Measurements from ENCODE around the gene WDR11. TPM values are rescaled to one million over a fixed set of nuclear protein-coding genes. Genes with fewer than 3 reads are reported as not detected.

Gene WDR11
- total RNA-seq, 2 donors from 2014 or later, result 79.6 to 96.1 TPM

- H3K4me3 Mint-ChIP-seq, result no peak overlapping the region
- peaks cover 4% of the 10 kb centered on the region for H3K27me3 ChIP-seq (ENCODE audit: control insufficient read depth, insufficient read depth, low read length, poor library complexity, severe bottlenecking)
- H3K4me1 ChIP-seq (ENCODE audit: control insufficient read depth, insufficient read depth, low read length), result no peaks in the 10 kb centered on the region
- H3K4me1 Mint-ChIP-seq, result peaks cover 9% of the 10 kb centered on the region
- H3K4me3 ChIP-seq (ENCODE audit: low read length), result no peak overlapping the region
- peaks cover 24% of the 10 kb centered on the region for H3K27me3 Mint-ChIP-seq (ENCODE audit: insufficient read depth)
- DNase-seq, result no peak
- no peaks in the 10 kb centered on the region for H3K36me3 ChIP-seq (ENCODE audit: control insufficient read depth, insufficient read depth, low read length)
- no peak overlapping the region for H3K27ac ChIP-seq (ENCODE audit: low read depth, low read length)
- H3K9ac ChIP-seq (ENCODE audit: extremely low read depth, low read length, poor library complexity, severe bottlenecking), result no peak overlapping the region
- peaks cover 1% of the 10 kb centered on the region for H3K9me3 Mint-ChIP-seq
- no peaks in the 10 kb centered on the region for H3K9me3 ChIP-seq (ENCODE audit: control insufficient read depth, low read length)
- H3K27ac Mint-ChIP-seq, result no peak overlapping the region
- no peak for TF ChIP-seq CTCF (conservative IDR thresholded peaks at IDR 0.05)
- no peaks in the 10 kb centered on the region for H3K36me3 Mint-ChIP-seq (ENCODE audit: low read depth)
- 90 to 100% methylated on average over 2 to 6 of the region's 6 CpGs for WGBS, 2 experiments (ENCODE audit: insufficient coverage in 1 of 2, insufficient read length in 1 of 2)
Measured at GRCh38 chr10:120943542-120943941, 92.4 kb downstream of the WDR11 start.

GRCh38 chr10:120944586-120945125 lies 93.5 kb downstream of the WDR11 start:
- Histone ChIP-seq H3K9ac (ENCODE audit: extremely low read depth, low read length, poor library complexity, severe bottlenecking) (no peak overlapping the region), H3K27ac (ENCODE audit: low read depth, low read length) (no peak overlapping the region), H3K4me3 (ENCODE audit: low read length) (no peak overlapping the region), H3K4me1 (ENCODE audit: control insufficient read depth, insufficient read depth, low read length) (peaks cover 3% of the 10 kb centered on the region), H3K36me3 (ENCODE audit: control insufficient read depth, insufficient read depth, low read length) (no peaks in the 10 kb centered on the region), H3K27me3 (ENCODE audit: control insufficient read depth, insufficient read depth, low read length, poor library complexity, severe bottlenecking) (peaks cover 11% of the 10 kb centered on the region), H3K9me3 (ENCODE audit: control insufficient read depth, low read length) (no peaks in the 10 kb centered on the region)
- no peak overlapping the region for H3K4me3 Mint-ChIP-seq
- H3K36me3 Mint-ChIP-seq (ENCODE audit: low read depth), result no peaks in the 10 kb centered on the region
- H3K27ac Mint-ChIP-seq, result no peak overlapping the region
- WGBS, 2 experiments (ENCODE audit: insufficient coverage in 1 of 2, insufficient read length in 1 of 2), result 89 to 100% methylated on average over 3 to 4 of the region's 4 CpGs
- TF ChIP-seq CTCF (conservative IDR thresholded peaks at IDR 0.05), result no peak
- H3K9me3 Mint-ChIP-seq, result peaks cover 4% of the 10 kb centered on the region
- peaks cover 12% of the 10 kb centered on the region for H3K4me1 Mint-ChIP-seq
- peaks cover 33% of the 10 kb centered on the region for H3K27me3 Mint-ChIP-seq (ENCODE audit: insufficient read depth)
- DNase-seq, result no peak

- Histone ChIP-seq H3K27ac (ENCODE audit: low read depth, low read length) (no peak overlapping the region), H3K36me3 (ENCODE audit: control insufficient read depth, insufficient read depth, low read length) (no peaks in the 10 kb centered on the region), H3K4me1 (ENCODE audit: control insufficient read depth, insufficient read depth, low read length) (peaks cover 9% of the 10 kb centered on the region), H3K27me3 (ENCODE audit: control insufficient read depth, insufficient read depth, low read length, poor library complexity, severe bottlenecking) (peaks cover 15% of the 10 kb centered on the region), H3K9me3 (ENCODE audit: control insufficient read depth, low read length) (no peaks in the 10 kb centered on the region), H3K4me3 (ENCODE audit: low read length) (no peak overlapping the region), H3K9ac (ENCODE audit: extremely low read depth, low read length, poor library complexity, severe bottlenecking) (no peak overlapping the region)
- no peak for TF ChIP-seq CTCF (conservative IDR thresholded peaks at IDR 0.05)
- Mint-ChIP-seq H3K27ac (no peak overlapping the region), H3K27me3 (ENCODE audit: insufficient read depth) (peaks cover 39% of the 10 kb centered on the region), H3K36me3 (ENCODE audit: low read depth) (no peaks in the 10 kb centered on the region), H3K4me3 (no peak overlapping the region), H3K9me3 (peaks cover 4% of the 10 kb centered on the region), H3K4me1 (peaks cover 14% of the 10 kb centered on the region)
- DNase-seq, result no peak
- 91 to 100% methylated on average over 1 of the region's 1 CpG for WGBS, 2 experiments (ENCODE audit: insufficient coverage in 1 of 2, insufficient read length in 1 of 2)
Measured at GRCh38 chr10:120945182-120945581, 94.0 kb downstream of the WDR11 start.

All from endodermal cell (in vitro differentiated cells).